ENCODE measurements around the gene GRK3. TPM values are rescaled to one million over a fixed set of nuclear protein-coding genes. Genes with fewer than 3 reads are reported as not detected.
"Not testable (repeated sequence)": the region's sequence is repeated elsewhere in the genome, so short reads cannot be mapped to it uniquely, and the experiment has no call there.

Gene GRK3
- total and polyA plus RNA-seq, 10 of the 15 experiments (the other 5 are each of a cell fraction or from before 2014, with no cell fraction given), result 3.1 to 35.1 (median 14.7) TPM

DNA sequence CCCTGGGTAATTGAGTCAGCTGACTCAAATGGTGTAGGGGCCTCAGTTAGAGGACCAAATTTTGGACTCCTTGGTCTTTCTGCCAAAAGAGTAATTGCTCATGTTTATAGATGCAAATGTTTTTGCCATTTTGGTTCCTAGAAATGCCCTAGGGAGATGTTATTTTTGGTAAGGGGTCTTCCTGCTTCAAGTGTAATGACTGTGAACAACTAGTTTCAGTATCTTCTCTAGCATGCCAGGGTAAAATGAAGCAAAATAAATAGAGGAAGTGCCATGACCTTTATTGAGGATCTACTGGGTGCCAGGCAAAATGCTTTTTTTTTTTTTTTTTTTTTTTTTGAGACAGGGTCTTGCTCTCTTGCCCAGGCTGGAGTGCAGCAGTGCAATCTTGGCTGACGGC is 2.5 kb upstream of the GRK3 start:
- FAIRE-seq; H3K9me3 ChIP-seq (replicated peaks; ENCODE audit: control insufficient read depth, insufficient read depth, low read length); BruUV-seq (replicated peaks); H3K4me2 ChIP-seq (ENCODE audit: control insufficient read depth, insufficient read depth); H3K36me3 ChIP-seq (ENCODE audit: control insufficient read depth in 2 of 2, insufficient read depth in 2 of 2, low read length in 1 of 2); DNase-seq (ENCODE audit: low read depth, low spot score); H3K27ac ChIP-seq (ENCODE audit: control insufficient read depth, insufficient read depth); in situ Hi-C loops (cut with MboI); H4K20me1 ChIP-seq (ENCODE audit: control insufficient read depth, insufficient read depth); intact Hi-C loops (cut with micrococcal nuclease; ENCODE audit: unreplicated experiment); H3K27me3 ChIP-seq (replicated peaks in 1 of 2; ENCODE audit: control insufficient read depth in 2 of 2, insufficient read depth in 2 of 2, low read length in 1 of 2); H2AFZ ChIP-seq (ENCODE audit: control insufficient read depth, low read depth, low read length); H3K4me3 ChIP-seq; H3K9ac ChIP-seq (ENCODE audit: control insufficient read depth, insufficient read depth, low read length): not testable (repeated sequence)
- POLR2A ChIA-PET, result interaction anchor here (1.6 kb wide), 1 partner anchor 93 kb away, joined by 5 read pairs; no protein-coding TSS in a partner anchor
- peak; percentile 5; the same call in 2 of the 3 replicates for ATAC-seq
- SMC1A ChIA-PET (ENCODE audit: uncharacterized antibody, unreplicated experiment), result interaction anchor here (1.8 to 12.1 kb wide), 2 partner anchors 18 to 66 kb away, joined by 4 to 170 read pairs; no protein-coding TSS in a partner anchor
- RAD21 ChIA-PET (ENCODE audit: unreplicated experiment), result interaction anchor here (1.4 to 14.7 kb wide), 2 partner anchors 11 to 18 kb away, joined by 4 to 202 read pairs; no protein-coding TSS in a partner anchor
- WGBS (ENCODE audit: insufficient coverage, insufficient replicate concordance, low lambda C conversion rate, missing lambda C conversion rate), result 43% methylated on average over 1 of the region's 1 CpG
- CTCF ChIA-PET, result interaction anchor here (0.6 to 1.8 kb wide), 4 partner anchors 9 to 58 kb away, joined by 3 to 8 read pairs (median 3); no protein-coding TSS in a partner anchor
- peaks cover 18% of the 10 kb centered on the region for H3K79me2 ChIP-seq (ENCODE audit: control insufficient read depth, insufficient read depth, low read length)
- TF ChIP-seq SPI1 (IDR thresholded peaks at IDR 0.05; ENCODE audit: borderline replicate concordance, insufficient read depth, low read depth, low read length) (peak; percentile 66), RAD51 (IDR thresholded peaks at IDR 0.05) (peak; percentile 73), MEF2A (IDR thresholded peaks at IDR 0.05; ENCODE audit: insufficient read depth, low read depth, low read length) (0 out of 2 replicates have a peak, but pooled peaks have one; percentile 44), MEF2B (IDR thresholded peaks at IDR 0.05; ENCODE audit: partially characterized antibody, poor library complexity, severe bottlenecking) (peak; percentile 93), IKZF2 (IDR thresholded peaks at IDR 0.05) (peak; percentile 25 to 26; a peak in 2 of 4 replicates), NR2F1 (conservative IDR thresholded peaks at IDR 0.05) (peak; percentile 51; the same call in 1 of the 2 replicates), MTA2 (IDR thresholded peaks at IDR 0.05; ENCODE audit: low read depth) (peak; percentile 62; the same call in 1 of the 2 replicates)
- TF ChIP-seq, protein P1, sequence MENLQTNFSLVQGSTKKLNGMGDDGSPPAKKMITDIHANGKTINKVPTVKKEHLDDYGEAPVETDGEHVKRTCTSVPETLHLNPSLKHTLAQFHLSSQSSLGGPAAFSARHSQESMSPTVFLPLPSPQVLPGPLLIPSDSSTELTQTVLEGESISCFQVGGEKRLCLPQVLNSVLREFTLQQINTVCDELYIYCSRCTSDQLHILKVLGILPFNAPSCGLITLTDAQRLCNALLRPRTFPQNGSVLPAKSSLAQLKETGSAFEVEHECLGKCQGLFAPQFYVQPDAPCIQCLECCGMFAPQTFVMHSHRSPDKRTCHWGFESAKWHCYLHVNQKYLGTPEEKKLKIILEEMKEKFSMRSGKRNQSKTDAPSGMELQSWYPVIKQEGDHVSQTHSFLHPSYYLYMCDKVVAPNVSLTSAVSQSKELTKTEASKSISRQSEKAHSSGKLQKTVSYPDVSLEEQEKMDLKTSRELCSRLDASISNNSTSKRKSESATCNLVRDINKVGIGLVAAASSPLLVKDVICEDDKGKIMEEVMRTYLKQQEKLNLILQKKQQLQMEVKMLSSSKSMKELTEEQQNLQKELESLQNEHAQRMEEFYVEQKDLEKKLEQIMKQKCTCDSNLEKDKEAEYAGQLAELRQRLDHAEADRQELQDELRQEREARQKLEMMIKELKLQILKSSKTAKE (IDR thresholded peaks at IDR 0.05; ENCODE audit: low read depth, poor library complexity, severe bottlenecking), result peak; percentile 21
- TF ChIP-seq, protein P2, sequence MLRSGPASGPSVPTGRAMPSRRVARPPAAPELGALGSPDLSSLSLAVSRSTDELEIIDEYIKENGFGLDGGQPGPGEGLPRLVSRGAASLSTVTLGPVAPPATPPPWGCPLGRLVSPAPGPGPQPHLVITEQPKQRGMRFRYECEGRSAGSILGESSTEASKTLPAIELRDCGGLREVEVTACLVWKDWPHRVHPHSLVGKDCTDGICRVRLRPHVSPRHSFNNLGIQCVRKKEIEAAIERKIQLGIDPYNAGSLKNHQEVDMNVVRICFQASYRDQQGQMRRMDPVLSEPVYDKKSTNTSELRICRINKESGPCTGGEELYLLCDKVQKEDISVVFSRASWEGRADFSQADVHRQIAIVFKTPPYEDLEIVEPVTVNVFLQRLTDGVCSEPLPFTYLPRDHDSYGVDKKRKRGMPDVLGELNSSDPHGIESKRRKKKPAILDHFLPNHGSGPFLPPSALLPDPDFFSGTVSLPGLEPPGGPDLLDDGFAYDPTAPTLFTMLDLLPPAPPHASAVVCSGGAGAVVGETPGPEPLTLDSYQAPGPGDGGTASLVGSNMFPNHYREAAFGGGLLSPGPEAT (IDR thresholded peaks at IDR 0.05; ENCODE audit: low read depth), result 0 out of 2 replicates have a peak, but pooled peaks have one; percentile 20
- peaks cover 17% of the 10 kb centered on the region for H3K4me1 ChIP-seq (ENCODE audit: control insufficient read depth, insufficient read depth, low read length)

Data from GM12878 (cell line).